Measurements from ENCODE around the gene SLC19A1.

DNA sequence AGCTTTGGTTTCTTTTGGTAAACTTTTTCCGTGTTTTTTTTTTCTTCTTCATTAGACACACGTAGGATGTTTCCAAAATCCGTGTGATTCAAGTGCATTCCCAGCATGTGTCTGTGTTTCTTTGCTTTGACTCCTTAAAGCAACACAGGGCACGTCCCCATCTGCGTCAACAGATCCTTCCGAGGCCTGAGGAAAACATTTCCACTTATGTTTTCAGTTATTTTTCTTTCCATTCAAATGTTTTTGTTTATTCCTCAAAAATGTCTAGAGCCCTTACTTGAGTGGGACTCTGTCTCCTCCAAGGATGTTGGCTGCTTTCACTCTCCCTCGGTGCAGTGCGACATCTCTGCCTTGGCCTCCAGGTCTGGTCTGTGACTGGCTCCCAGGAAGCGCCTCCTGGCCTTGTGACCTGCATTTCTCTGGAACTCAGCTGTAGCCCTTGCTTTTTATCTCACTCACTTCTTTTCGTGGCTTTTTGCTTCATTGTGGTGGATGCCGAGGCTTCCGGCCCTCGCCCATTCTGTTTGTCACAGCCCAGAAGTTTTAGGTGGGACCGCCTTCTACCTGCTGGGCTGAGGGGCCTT, 31.3 kb upstream of the SLC19A1 start:
- TF ChIP-seq, protein P1, sequence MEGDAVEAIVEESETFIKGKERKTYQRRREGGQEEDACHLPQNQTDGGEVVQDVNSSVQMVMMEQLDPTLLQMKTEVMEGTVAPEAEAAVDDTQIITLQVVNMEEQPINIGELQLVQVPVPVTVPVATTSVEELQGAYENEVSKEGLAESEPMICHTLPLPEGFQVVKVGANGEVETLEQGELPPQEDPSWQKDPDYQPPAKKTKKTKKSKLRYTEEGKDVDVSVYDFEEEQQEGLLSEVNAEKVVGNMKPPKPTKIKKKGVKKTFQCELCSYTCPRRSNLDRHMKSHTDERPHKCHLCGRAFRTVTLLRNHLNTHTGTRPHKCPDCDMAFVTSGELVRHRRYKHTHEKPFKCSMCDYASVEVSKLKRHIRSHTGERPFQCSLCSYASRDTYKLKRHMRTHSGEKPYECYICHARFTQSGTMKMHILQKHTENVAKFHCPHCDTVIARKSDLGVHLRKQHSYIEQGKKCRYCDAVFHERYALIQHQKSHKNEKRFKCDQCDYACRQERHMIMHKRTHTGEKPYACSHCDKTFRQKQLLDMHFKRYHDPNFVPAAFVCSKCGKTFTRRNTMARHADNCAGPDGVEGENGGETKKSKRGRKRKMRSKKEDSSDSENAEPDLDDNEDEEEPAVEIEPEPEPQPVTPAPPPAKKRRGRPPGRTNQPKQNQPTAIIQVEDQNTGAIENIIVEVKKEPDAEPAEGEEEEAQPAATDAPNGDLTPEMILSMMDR (IDR thresholded peaks at IDR 0.05) = no peak
- TF ChIP-seq POLR2A (IDR thresholded peaks at IDR 0.05) = no peak

Measured in right lobe of liver (tissue), 4 donors.